Breast epithelium (tissue), 3 donors: ENCODE data around the gene NINJ1.

Source experiments
- CTCF ChIP-seq, 3 donors: fragments of 450-650 bp; IDR thresholded peaks; one replicate each; pipeline ENCODE4 v1.5.1; 2016 to 2017; ENCODE audit warnings: antibody characterized with exemption in 3 of 3, mild to moderate bottlenecking in 3 of 3, moderate library complexity in 3 of 3
- POLR2A ChIP-seq: fragments of 450-650 bp; IDR thresholded peaks from one replicate; pipeline ENCODE4 v1.6.1; 2016; ENCODE audit warnings: antibody characterized with exemption, mild to moderate bottlenecking, moderate library complexity
- POLR2AphosphoS5 ChIP-seq, 3 donors: sonication (generic); formaldehyde crosslinking; IDR thresholded peaks; one replicate each; pipeline ENCODE4 v1.6.1; 2017; ENCODE audit warnings: antibody characterized with exemption in 3 of 3

DNA sequence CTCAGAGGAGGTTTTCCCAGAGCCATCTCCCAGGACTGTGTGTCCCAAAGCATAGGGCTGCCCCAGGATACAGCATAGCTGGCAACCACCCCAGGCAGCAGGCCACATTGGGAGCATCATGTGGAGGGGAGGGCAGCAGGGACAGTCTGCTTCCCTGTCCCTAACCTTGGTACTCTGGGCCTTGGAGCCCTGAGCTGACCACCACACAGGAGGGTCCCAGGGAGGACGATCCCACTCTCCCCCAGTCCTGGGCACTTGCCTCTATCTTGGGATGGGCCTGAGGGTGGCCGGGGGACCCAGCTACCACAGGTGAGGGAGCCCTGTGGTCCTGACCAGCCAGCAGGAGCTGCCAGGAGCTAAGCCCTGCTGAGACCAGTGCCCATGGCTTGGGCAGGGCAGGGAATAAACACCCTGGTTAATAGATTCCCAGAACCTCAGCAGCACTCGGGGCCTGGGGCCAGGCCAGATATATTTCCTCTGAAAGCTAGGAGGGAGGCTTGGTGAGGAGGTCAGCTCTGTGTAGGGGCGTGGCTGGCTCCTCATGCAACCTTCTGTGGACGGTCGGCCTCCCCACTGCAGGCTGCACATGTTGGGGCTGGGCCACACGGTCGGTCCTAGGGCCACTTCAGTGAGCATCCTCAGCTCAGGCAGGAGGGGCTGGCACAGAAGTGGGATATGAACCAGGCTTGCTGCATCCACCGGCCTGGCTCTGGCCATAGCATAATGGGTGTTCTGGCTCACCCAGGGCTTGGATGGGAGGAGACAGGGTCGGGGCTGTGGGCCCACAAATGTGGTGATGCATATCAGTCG, 4.2 kb downstream of the NINJ1 start:
- TF ChIP-seq POLR2AphosphoS5 (IDR thresholded peaks at IDR 0.05), result no peak
- no peak for TF ChIP-seq POLR2A
- TF ChIP-seq CTCF (IDR thresholded peaks at IDR 0.05), result no peak
